A549 treated with Hydrocortisone at 1 μM for 4 hours (cell line): ENCODE data around the gene AIFM3. TPM values are rescaled to one million over a fixed set of nuclear protein-coding genes. Genes with fewer than 3 reads are reported as not detected.

ENCODE experiments used
- total RNA-seq: library from RNA; stranded (reverse); fragments of 200-300 nt; extraction: Qiagen RNA extraction; gene quantifications from 5 replicates; pipeline ENCODE4 v1.2.3, GENCODE V29; 2022

The AIFM3 gene
- total RNA-seq, result 1.6 to 3.8 TPM (median 3.5 TPM) in 5 replicates

GRCh38 chr22:20966883-20967696 is at the start of gene AIFM3:
AIFM3 (plus strand) TSS chr22:20967255; CDS start chr22:20967945, 690 bp downstream.

GRCh38 chr22:20981787-20982562 is 14.9 kb downstream of the AIFM3 start, which contains the start of gene LZTR1:
LZTR1 (plus strand) TSS chr22:20982297; CDS start chr22:20982372, 75 bp downstream.

GRCh38 chr22:21001601-21002325 is 34.7 kb downstream of the AIFM3 start, which contains the start of gene THAP7:
THAP7 (minus strand) TSS chr22:21002118; CDS start chr22:21001911, 207 bp downstream.

GRCh38 chr22:21014726-21015465 is 47.8 kb downstream of the AIFM3 start, which contains the start of gene P2RX6:
P2RX6 (plus strand) TSS chr22:21015165; CDS start chr22:21015175, 10 bp downstream.

Other genes with a start within 250 kb of the AIFM3 start
- 0.07 TPM in 1 of 5 replicates, not detected in the others for gene SERPIND1, start 193.1 kb upstream of the AIFM3 start, total RNA-seq
- gene PI4KA, start 108.4 kb upstream of the AIFM3 start, total RNA-seq, result 18.9 to 21.8 TPM (median 20.5 TPM) in 5 replicates
- gene SNAP29, start 108.2 kb upstream of the AIFM3 start, total RNA-seq, result 13.6 to 19.1 TPM (median 17.6 TPM) in 5 replicates
- gene CRKL, start 49.8 kb upstream of the AIFM3 start, total RNA-seq, result 20.9 to 30.9 TPM (median 22.3 TPM) in 5 replicates
- gene LZTR1, start 15.0 kb downstream of the AIFM3 start, total RNA-seq, result 15.6 to 19.9 TPM (median 16.1 TPM) in 5 replicates
- 16.9 to 27.1 TPM (median 22.5 TPM) in 5 replicates for gene THAP7, start 34.9 kb downstream of the AIFM3 start, total RNA-seq
- gene P2RX6, start 47.9 kb downstream of the AIFM3 start, total RNA-seq, result 0.56 to 0.97 TPM (median 0.79 TPM) in 5 replicates
- not detected in 5 replicates for gene SLC7A4, start 65.3 kb downstream of the AIFM3 start, total RNA-seq
- 0.02 to 0.07 TPM (median 0.07 TPM) in 3 of 5 replicates, not detected in the others for gene LRRC74B, start 78.7 kb downstream of the AIFM3 start, total RNA-seq